Retinal pigment epithelial cell (primary cell): ENCODE results near the gene SLC7A6.

Experiments
- DNase-seq: peaks from one replicate; pipeline ENCODE4 v3.0.0-alpha.2; 2010; ENCODE audit warnings: low read depth
- H3K4me3 ChIP-seq: 2 replicates; pipeline ENCODE4 v1.5.1; 2011; ENCODE audit warnings: mild to moderate bottlenecking, low read length, control low read depth, moderate library complexity
- CTCF ChIP-seq: conservative IDR thresholded peaks from 2 replicates; pipeline ENCODE4 v1.5.1; 2011; ENCODE audit warnings: low read depth, low read length, control low read depth, inconsistent platforms

SLC7A6 gene

GRCh38 chr16:68346892-68347480 lies 82.7 kb downstream of the SLC7A6 start:
- no peak for DNase-seq
- no peak for TF ChIP-seq CTCF
- no peak overlapping the region for H3K4me3 ChIP-seq

- TF ChIP-seq CTCF, result no peak
These were observed 83.3 kb downstream of the SLC7A6 start for GRCh38 chr16:68347605-68348004.

DNA sequence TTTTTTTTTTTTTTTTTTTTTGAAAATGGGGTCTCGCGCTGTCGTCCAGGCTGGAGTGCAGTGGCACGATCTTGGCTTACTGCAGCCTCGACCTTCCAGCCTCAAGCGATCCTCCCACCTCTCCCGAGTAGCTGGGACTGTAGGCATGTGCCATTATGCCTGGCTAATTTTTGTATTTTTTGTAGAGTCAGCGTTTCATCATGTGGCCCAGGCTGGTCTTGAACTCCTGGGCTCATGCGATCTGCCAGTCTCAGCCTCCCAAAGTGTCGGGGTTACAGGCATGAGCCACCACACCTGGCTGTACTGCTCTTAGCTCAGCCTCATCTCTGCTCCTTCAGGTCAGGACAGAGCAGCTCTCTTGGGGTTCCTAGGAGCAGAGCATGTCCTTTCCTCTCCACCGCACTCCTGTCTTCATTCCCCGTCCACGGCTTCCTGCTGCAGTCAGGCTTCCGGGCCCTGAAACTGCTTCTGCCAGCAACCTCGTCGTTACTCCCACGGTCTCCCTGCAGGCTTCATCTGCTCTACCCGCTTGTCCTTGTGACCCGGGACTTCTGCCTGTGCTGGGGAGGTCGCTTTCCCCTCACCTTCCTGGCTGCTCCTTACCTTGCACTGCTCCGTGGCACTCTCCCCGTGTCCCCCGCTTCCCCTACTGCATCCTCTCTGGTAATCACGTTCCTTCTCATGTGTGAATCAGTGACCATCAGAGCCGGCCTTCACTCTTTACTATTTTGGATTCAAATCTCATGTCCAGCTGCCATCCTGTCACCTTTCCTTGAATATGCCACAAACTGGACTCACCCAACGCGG lies 84.5 kb downstream of the SLC7A6 start:
- no peak for DNase-seq
- no peak for TF ChIP-seq CTCF
- H3K4me3 ChIP-seq, result no peak overlapping the region

More at GRCh38 chr16:68347605-68348004, 83.3 kb downstream of the SLC7A6 start:
- H3K4me3 ChIP-seq, result no peak overlapping the region
- no peak for DNase-seq

DNA sequence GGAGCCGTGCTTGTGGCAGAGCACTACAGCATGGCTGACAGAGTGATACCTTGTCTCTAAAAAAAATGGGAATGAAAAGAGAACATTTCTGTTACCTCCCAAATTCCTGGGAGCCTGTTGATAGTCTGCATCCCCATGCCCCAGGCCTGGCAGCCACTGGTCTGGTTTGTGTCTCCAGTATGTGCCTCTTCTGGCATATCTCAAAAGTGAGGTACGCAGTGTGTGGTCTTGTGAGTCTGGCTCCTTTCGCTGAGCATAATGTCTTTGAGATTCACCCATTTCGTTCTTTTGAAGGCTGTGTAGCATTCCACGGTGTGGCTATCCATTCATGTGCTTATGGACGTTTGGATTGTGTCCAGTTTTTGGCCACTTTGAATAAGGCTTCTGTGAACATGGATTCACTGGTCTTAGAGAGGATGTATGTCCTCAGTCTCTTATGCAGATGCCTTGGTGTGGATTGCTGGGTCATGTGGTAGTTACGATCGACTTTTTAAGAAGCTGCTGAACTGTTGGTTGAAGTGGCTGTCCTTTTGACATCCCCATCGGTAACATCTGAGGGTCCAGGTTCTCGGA lies 85.6 kb downstream of the SLC7A6 start:
- TF ChIP-seq CTCF, result no peak
- DNase-seq, result no peak
- no peak overlapping the region for H3K4me3 ChIP-seq

DNA sequence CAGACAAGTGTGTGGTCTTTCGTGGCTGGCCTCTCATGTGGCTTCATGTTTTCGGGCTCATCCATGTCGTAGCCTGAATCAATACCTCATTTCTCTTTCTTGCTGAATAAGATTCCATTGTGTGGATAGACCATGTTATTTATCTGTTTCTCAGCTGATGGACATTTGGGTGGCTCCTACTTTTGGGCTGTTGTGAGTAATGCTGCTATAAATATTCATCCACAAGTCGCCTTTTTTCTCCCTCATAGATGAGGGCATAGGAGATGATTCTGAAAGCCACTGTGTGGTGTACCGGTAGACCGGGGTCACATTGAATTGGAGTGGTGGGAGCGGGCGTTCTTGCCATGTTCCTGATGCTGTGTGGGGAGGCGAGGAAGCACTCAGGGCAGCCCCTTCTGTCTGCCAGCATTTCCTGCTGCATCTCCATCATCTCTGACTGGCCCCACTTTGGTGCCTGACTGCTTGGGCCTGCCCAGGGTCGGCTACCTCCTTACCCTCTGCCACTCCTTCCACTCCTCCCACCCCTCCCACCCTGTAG lies 86.6 kb downstream of the SLC7A6 start:
- no peak for DNase-seq
- TF ChIP-seq CTCF, result no peak
- no peak overlapping the region for H3K4me3 ChIP-seq
